Measurements from ENCODE around the gene ZNF354C.

ZNF354C gene

GRCh38 chr5:179114756-179115155, 54.6 kb downstream of the ZNF354C start:
- no peak for DNase-seq

- no peak for DNase-seq
Measured at GRCh38 chr5:179115307-179115706, 55.1 kb downstream of the ZNF354C start.

GRCh38 chr5:179115845-179116524, 55.8 kb downstream of the ZNF354C start:
- DNase-seq: no peak

GRCh38 chr5:179118338-179118737, 58.2 kb downstream of the ZNF354C start:
- DNase-seq: no peak

- DNase-seq: no peak
Measured at GRCh38 chr5:179118756-179119414, 58.7 kb downstream of the ZNF354C start.

- no peak for DNase-seq
Measured at GRCh38 chr5:179119415-179120170, 59.4 kb downstream of the ZNF354C start.

GRCh38 chr5:179120421-179120861, 60.3 kb downstream of the ZNF354C start:
- no peak for DNase-seq

- no peak for DNase-seq
Measured at GRCh38 chr5:179120951-179121666, 60.9 kb downstream of the ZNF354C start.

- DNase-seq: no peak
Measured at GRCh38 chr5:179121667-179122111, 61.5 kb downstream of the ZNF354C start.

- DNase-seq: no peak
Measured at GRCh38 chr5:179122411-179123108, 62.4 kb downstream of the ZNF354C start.

- no peak for DNase-seq
Measured at GRCh38 chr5:179123109-179123426, 62.9 kb downstream of the ZNF354C start.

GRCh38 chr5:179123491-179124272, 63.5 kb downstream of the ZNF354C start:
- no peak for DNase-seq

GRCh38 chr5:179124273-179124852, 64.2 kb downstream of the ZNF354C start:
- DNase-seq: no peak

- no peak for DNase-seq
Measured at GRCh38 chr5:179124853-179125788, 64.9 kb downstream of the ZNF354C start.

- DNase-seq: no peak
Measured at GRCh38 chr5:179125789-179126505, 65.8 kb downstream of the ZNF354C start.

- DNase-seq: no peak
Measured at GRCh38 chr5:179126506-179126991, 66.4 kb downstream of the ZNF354C start.

GRCh38 chr5:179127136-179128040, 67.2 kb downstream of the ZNF354C start:
- no peak for DNase-seq

- no peak for DNase-seq
Measured at GRCh38 chr5:179128041-179128365, 67.8 kb downstream of the ZNF354C start.

Data from EL (cell line).